Measurements from ENCODE around the gene ZNF8. TPM values are rescaled to one million over a fixed set of nuclear protein-coding genes. Genes with fewer than 3 reads are reported as not detected.
A peak's percentile ranks its signal among the peaks of the same experiment; 100 is the strongest.
"Not testable (repeated sequence)": the region's sequence is repeated elsewhere in the genome, so short reads cannot be mapped to it uniquely, and the experiment has no call there.

The ZNF8 gene
- 1 to 10 TPM; 4.8 to 5.0 TPM for total RNA-seq

- DNase-seq, result peak; percentile 99
- peaks cover 61% of the 10 kb centered on the region for H3K36me3 Mint-ChIP-seq
- H3K27ac Mint-ChIP-seq, result peak within 1 kb of the TSS; percentile 84
- peak; percentile 100 for ATAC-seq
- CTCF ChIA-PET, result interaction anchor here (0.8 to 1.3 kb wide), 2 partner anchors 50 to 82 kb away, joined by 3 read pairs; partner anchors contain the start of gene ZNF544
- H3K4me3 Mint-ChIP-seq, result peak within 1 kb of the TSS; percentile 90
- H3K4me1 Mint-ChIP-seq, result peaks cover 23% of the 10 kb centered on the region
- no peaks in the 10 kb centered on the region for H3K27me3 Mint-ChIP-seq
- peaks cover 26% of the 10 kb centered on the region for H3K9me3 Mint-ChIP-seq (ENCODE audit: low read depth)
Observed at GRCh38 chr19:58278541-58279041, at the start of gene ZNF8. Gene ZNF8 (plus strand): TSS chr19:58278955. CDS start chr19:58279082, 127 bp downstream.

- H3K27ac Mint-ChIP-seq, result peak overlapping the region; percentile 72
- peaks cover 58% of the 10 kb centered on the region for H3K36me3 Mint-ChIP-seq
- peaks cover 31% of the 10 kb centered on the region for H3K9me3 Mint-ChIP-seq (ENCODE audit: low read depth)
- peak overlapping the region; percentile 85 for H3K4me3 Mint-ChIP-seq
- peaks cover 23% of the 10 kb centered on the region for H3K4me1 Mint-ChIP-seq
- DNase-seq (peak; percentile 50), ATAC-seq (peak; percentile 40)
- CTCF ChIA-PET, result interaction anchor here (0.6 to 1.8 kb wide), 7 partner anchors 34 to 946 kb away, joined by 3 to 6 read pairs (median 3); partner anchors contain the start of genes ZNF497 and ZNF551
- no peaks in the 10 kb centered on the region for H3K27me3 Mint-ChIP-seq
Observed at GRCh38 chr19:58229255-58229639, 49.5 kb upstream of the ZNF8 start.

- CTCF ChIA-PET, result no interaction called here
- Mint-ChIP-seq H3K36me3 (peaks cover 94% of the 10 kb centered on the region), H3K4me1 (no peaks in the 10 kb centered on the region), H3K27me3 (no peaks in the 10 kb centered on the region), H3K9me3 (ENCODE audit: low read depth) (peaks cover 21% of the 10 kb centered on the region), H3K27ac (no peak overlapping the region), H3K4me3 (no peak overlapping the region)
- DNase-seq (no peak), ATAC-seq (no peak)
Observed at GRCh38 chr19:58237324-58237723, 41.4 kb upstream of the ZNF8 start.

- Mint-ChIP-seq H3K4me1 (no peaks in the 10 kb centered on the region), H3K36me3 (peaks cover 99% of the 10 kb centered on the region), H3K27ac (no peak overlapping the region), H3K9me3 (ENCODE audit: low read depth) (peaks cover 35% of the 10 kb centered on the region), H3K27me3 (no peaks in the 10 kb centered on the region), H3K4me3 (no peak overlapping the region)
- CTCF ChIA-PET, result no interaction called here
- no peak for ATAC-seq
- DNase-seq, result no peak
Observed at GRCh38 chr19:58243351-58243750, 35.4 kb upstream of the ZNF8 start.

GRCh38 chr19:58248886-58249285, 29.9 kb upstream of the ZNF8 start:
- CTCF ChIA-PET, result no interaction called here
- Mint-ChIP-seq H3K4me3 (no peak overlapping the region), H3K9me3 (ENCODE audit: low read depth) (peaks cover 36% of the 10 kb centered on the region), H3K27ac (no peak overlapping the region), H3K36me3 (peaks cover 100% of the 10 kb centered on the region), H3K4me1 (no peaks in the 10 kb centered on the region), H3K27me3 (no peaks in the 10 kb centered on the region)
- no peak for DNase-seq
- ATAC-seq, result no peak

GRCh38 chr19:58252102-58252685, 26.6 kb upstream of the ZNF8 start:
- no peaks in the 10 kb centered on the region for H3K4me1 Mint-ChIP-seq
- H3K4me3 Mint-ChIP-seq, result no peak overlapping the region
- H3K9me3 Mint-ChIP-seq (ENCODE audit: low read depth), result peaks cover 40% of the 10 kb centered on the region
- no peak overlapping the region for H3K27ac Mint-ChIP-seq
- ATAC-seq, result no peak
- no peak for DNase-seq
- CTCF ChIA-PET, result interaction anchor here (0.6 kb wide), 1 partner anchor 327 kb away, joined by 3 read pairs; no protein-coding TSS in a partner anchor
- peaks cover 98% of the 10 kb centered on the region for H3K36me3 Mint-ChIP-seq
- no peaks in the 10 kb centered on the region for H3K27me3 Mint-ChIP-seq

- H3K4me1 Mint-ChIP-seq, DNase-seq, H3K4me3 Mint-ChIP-seq, H3K27me3 Mint-ChIP-seq, CTCF ChIA-PET, ATAC-seq, H3K27ac Mint-ChIP-seq: not testable (repeated sequence)
- Mint-ChIP-seq H3K9me3 (ENCODE audit: low read depth) (peaks cover 62% of the 10 kb centered on the region), H3K36me3 (peaks cover 96% of the 10 kb centered on the region)
Observed at GRCh38 chr19:58258259-58258658, 20.5 kb upstream of the ZNF8 start.

GRCh38 chr19:58261600-58261967, 17.2 kb upstream of the ZNF8 start:
- Mint-ChIP-seq H3K9me3 (ENCODE audit: low read depth) (peaks cover 49% of the 10 kb centered on the region), H3K4me3 (no peak overlapping the region), H3K36me3 (peaks cover 83% of the 10 kb centered on the region), H3K27ac (no peak overlapping the region), H3K27me3 (no peaks in the 10 kb centered on the region), H3K4me1 (no peaks in the 10 kb centered on the region)
- ATAC-seq (no peak), DNase-seq (no peak)
- CTCF ChIA-PET, result interaction anchor here (1.2 kb wide), 1 partner anchor 11 kb away, joined by 3 read pairs; no protein-coding TSS in a partner anchor

- no peaks in the 10 kb centered on the region for H3K4me1 Mint-ChIP-seq
- no peak overlapping the region for H3K27ac Mint-ChIP-seq
Observed at GRCh38 chr19:58261968-58262921, 16.5 kb upstream of the ZNF8 start.

GRCh38 chr19:58262922-58263296, 15.8 kb upstream of the ZNF8 start:
- CTCF ChIA-PET, result interaction anchor here (1.1 kb wide), 1 partner anchor 34 kb away, joined by 3 read pairs; no protein-coding TSS in a partner anchor
- Mint-ChIP-seq H3K27me3 (no peaks in the 10 kb centered on the region), H3K27ac (no peak overlapping the region), H3K4me3 (no peak overlapping the region), H3K36me3 (peaks cover 75% of the 10 kb centered on the region), H3K9me3 (ENCODE audit: low read depth) (peaks cover 43% of the 10 kb centered on the region), H3K4me1 (no peaks in the 10 kb centered on the region)
- ATAC-seq (no peak), DNase-seq (no peak)

More at GRCh38 chr19:58261968-58262921, 16.5 kb upstream of the ZNF8 start:
- Mint-ChIP-seq H3K27me3 (no peaks in the 10 kb centered on the region), H3K9me3 (ENCODE audit: low read depth) (peaks cover 50% of the 10 kb centered on the region), H3K4me3 (no peak overlapping the region), H3K36me3 (peaks cover 81% of the 10 kb centered on the region)
- DNase-seq (no peak), ATAC-seq (no peak)
- CTCF ChIA-PET, result interaction anchor here (1.1 kb wide), 1 partner anchor 33 kb away, joined by 3 read pairs; no protein-coding TSS in a partner anchor

- ATAC-seq (no peak), DNase-seq (no peak)
- Mint-ChIP-seq H3K27ac (no peak overlapping the region), H3K36me3 (peaks cover 68% of the 10 kb centered on the region), H3K4me3 (no peak overlapping the region), H3K4me1 (no peaks in the 10 kb centered on the region), H3K27me3 (no peaks in the 10 kb centered on the region), H3K9me3 (ENCODE audit: low read depth) (peaks cover 37% of the 10 kb centered on the region)
- CTCF ChIA-PET, result no interaction called here
Observed at GRCh38 chr19:58265100-58265499, 13.7 kb upstream of the ZNF8 start.

- no peak overlapping the region for H3K27ac Mint-ChIP-seq
- no peak overlapping the region for H3K4me3 Mint-ChIP-seq
- H3K9me3 Mint-ChIP-seq (ENCODE audit: low read depth), result peaks cover 25% of the 10 kb centered on the region
- peaks cover 61% of the 10 kb centered on the region for H3K36me3 Mint-ChIP-seq
- H3K27me3 Mint-ChIP-seq, result no peaks in the 10 kb centered on the region
- ATAC-seq (no peak), DNase-seq (no peak)
- no peaks in the 10 kb centered on the region for H3K4me1 Mint-ChIP-seq
- CTCF ChIA-PET, result interaction anchor here (1.3 kb wide), 1 partner anchor 18 kb away, joined by 3 read pairs; no protein-coding TSS in a partner anchor
Observed at GRCh38 chr19:58268344-58268743, 10.4 kb upstream of the ZNF8 start.

- CTCF ChIA-PET, result no interaction called here
- DNase-seq, result no peak
- Mint-ChIP-seq H3K9me3 (ENCODE audit: low read depth) (peaks cover 23% of the 10 kb centered on the region), H3K36me3 (peaks cover 59% of the 10 kb centered on the region), H3K4me1 (peaks cover 7% of the 10 kb centered on the region), H3K4me3 (no peak overlapping the region), H3K27me3 (no peaks in the 10 kb centered on the region), H3K27ac (no peak overlapping the region)
- no peak for ATAC-seq
Observed at GRCh38 chr19:58274771-58275201, 4.0 kb upstream of the ZNF8 start.
